PC-3 (cell line): ENCODE data around the gene SOSTDC1. TPM values are rescaled to one million over a fixed set of nuclear protein-coding genes. Genes with fewer than 3 reads are reported as not detected.

Experiments used
- ATAC-seq: fragments of 200-7000 bp; cut with Tn5 transposase; 2 replicates; pipeline ENCODE4 v1.9.1; 2020; ENCODE audit warnings: mild to moderate bottlenecking, moderate library complexity
- BruUV-seq: library from RNA; stranded (reverse); fragments of 400-500 nt; replicated peaks from 2 replicates; lab custom pipeline; 2021; lab: Mats Ljungman, UMichigan
- CTCF ChIA-PET: fragments of 300-600 bp; sonication (Branson Sonifier 250); formaldehyde crosslinking; loops from one replicate; lab custom pipeline; 2022; ENCODE audit warnings: antibody characterized with exemption; lab: Charles Lee
- POLR2A ChIA-PET: fragments of 300-600 bp; sonication (Branson Sonifier 250); formaldehyde crosslinking; loops from one replicate; lab custom pipeline; 2022; ENCODE audit warnings: antibody characterized with exemption; ENCODE audit not compliant: unreplicated experiment; lab: Charles Lee
- DNase-seq: peaks from one replicate; pipeline ENCODE4 v3.0.0-alpha.2; 2015
- H2AFZ ChIP-seq: fragments of 300-600 bp; sonication (generic); 2 replicates; pipeline ENCODE4 v1.6.0; 2016; ENCODE audit warnings: antibody characterized with exemption, low read length
- H3F3A ChIP-seq: fragments of 300-600 bp; sonication (generic); one replicate; pipeline ENCODE4 v1.6.0; 2017; ENCODE audit warnings: antibody characterized with exemption, low read length, control low read depth, mild to moderate bottlenecking; ENCODE audit not compliant: unreplicated experiment
- H3K27ac ChIP-seq: fragments of 300-600 bp; sonication (generic); 2 replicates; pipeline ENCODE4 v1.5.1; 2016; ENCODE audit warnings: mild to moderate bottlenecking, low read length
- H3K27me3 ChIP-seq: fragments of 300-600 bp; sonication (generic); 2 replicates; pipeline ENCODE4 v1.6.1; 2016; ENCODE audit warnings: low read length, mixed read lengths
- H3K36me3 ChIP-seq: fragments of 300-600 bp; sonication (generic); 2 replicates; pipeline ENCODE4 v1.6.1; 2016; ENCODE audit warnings: low read depth, mixed run types, low read length, mixed read lengths
- H3K4me1 ChIP-seq: fragments of 300-600 bp; sonication (generic); 2 replicates; pipeline ENCODE4 v1.5.1; 2016; ENCODE audit warnings: low read length; ENCODE audit not compliant: insufficient read depth
- H3K4me2 ChIP-seq: fragments of 300-600 bp; sonication (generic); 2 replicates; pipeline ENCODE4 v1.6.0; 2016; ENCODE audit warnings: low read length
- H3K4me3 ChIP-seq: fragments of 300-600 bp; sonication (generic); 2 replicates; pipeline ENCODE4 v1.5.1; 2016; ENCODE audit warnings: mild to moderate bottlenecking, low read length, mixed read lengths
- H3K79me2 ChIP-seq: fragments of 300-600 bp; sonication (generic); 2 replicates; pipeline ENCODE4 v1.6.1; 2017; ENCODE audit warnings: low read length, mixed read lengths
- H3K9ac ChIP-seq: fragments of 300-600 bp; sonication (generic); 2 replicates; pipeline ENCODE4 v1.6.0; 2016; ENCODE audit warnings: mild to moderate bottlenecking, low read length
- H3K9me2 ChIP-seq: fragments of 300-600 bp; sonication (generic); replicated peaks from 2 replicates; pipeline ENCODE4 v1.6.1; 2016; ENCODE audit warnings: mixed run types, low read length, mixed read lengths
- H3K9me3 ChIP-seq: fragments of 300-600 bp; sonication (generic); 2 replicates; pipeline ENCODE4 v1.6.1; 2016; ENCODE audit warnings: low read length, mixed read lengths
- H4K20me1 ChIP-seq: fragments of 300-600 bp; sonication (generic); 2 replicates; pipeline ENCODE4 v1.6.1; 2016; ENCODE audit warnings: low read length, mixed read lengths
- EZH2 ChIP-seq: fragments of 300-600 bp; sonication (generic); IDR thresholded peaks from one replicate; pipeline ENCODE4 v1.6.1; 2017; ENCODE audit warnings: antibody characterized with exemption, mild to moderate bottlenecking, low read length; ENCODE audit not compliant: unreplicated experiment
- EZH2phosphoT487 ChIP-seq: fragments of 300-600 bp; sonication (generic); IDR thresholded peaks from 2 replicates; pipeline ENCODE4 v1.6.1; 2018; ENCODE audit warnings: mild to moderate bottlenecking, antibody characterized with exemption, low read length, borderline replicate concordance
- intact Hi-C: fragments of 100-400 bp; cut with micrococcal nuclease; formaldehyde crosslinking; loops from 2 replicates; pipeline ENCODE4 v1.9.0; 2023
- total RNA-seq: library from RNA; depleted of rRNA; stranded (reverse); fragments of >200 nt; gene quantifications from 2 replicates; pipeline ENCODE4 v1.2.3, GENCODE V29; 2014
- TF ChIP-seq, protein P1 (sequence below): fragments of 300-600 bp; sonication (generic); conservative IDR thresholded peaks from 2 replicates; pipeline ENCODE4 v1.5.1; 2017; ENCODE audit warnings: antibody characterized with exemption, low read depth, mild to moderate bottlenecking, low read length

SOSTDC1 gene
- total RNA-seq, 1 experiment from 2014 or later: 0.22 TPM

DNA sequence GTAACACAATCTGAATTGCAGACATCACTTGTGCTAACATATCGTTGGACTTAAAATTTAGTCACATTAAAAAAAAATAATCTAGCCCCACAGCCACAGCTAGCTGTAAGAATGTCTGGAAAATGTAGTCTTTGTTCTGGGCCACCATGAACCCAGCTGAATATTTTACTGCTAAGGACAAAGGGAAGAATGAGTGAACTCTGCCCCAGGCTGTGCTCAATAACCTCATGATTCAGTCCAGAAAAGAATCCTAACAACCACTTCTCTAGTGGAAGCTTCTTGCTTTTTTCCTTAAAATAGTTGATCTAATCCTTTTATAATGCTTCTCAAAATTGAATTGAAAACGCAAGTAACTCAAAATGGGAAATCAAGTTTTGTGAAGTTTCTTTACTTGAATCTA, 25.6 kb upstream of the SOSTDC1 start:
- no peaks in the 10 kb centered on the region for H3K79me2 ChIP-seq
- no peaks in the 10 kb centered on the region for H4K20me1 ChIP-seq
- no peaks in the 10 kb centered on the region for H3K36me3 ChIP-seq
- H3K9me2 ChIP-seq: no peaks in the 10 kb centered on the region
- CTCF ChIA-PET: no interaction called here
- H3K4me1 ChIP-seq: peaks cover 21% of the 10 kb centered on the region
- no peak overlapping the region for H3K4me2 ChIP-seq
- no peak overlapping the region for H2AFZ ChIP-seq
- no TSS peak for BruUV-seq
- H3F3A ChIP-seq: no peaks in the 10 kb centered on the region
- no peaks in the 10 kb centered on the region for H3K27me3 ChIP-seq
- no peak overlapping the region for H3K9ac ChIP-seq
- H3K27ac ChIP-seq: no peak overlapping the region
- ATAC-seq (no peak), DNase-seq (no peak)
- TF ChIP-seq, protein P1, sequence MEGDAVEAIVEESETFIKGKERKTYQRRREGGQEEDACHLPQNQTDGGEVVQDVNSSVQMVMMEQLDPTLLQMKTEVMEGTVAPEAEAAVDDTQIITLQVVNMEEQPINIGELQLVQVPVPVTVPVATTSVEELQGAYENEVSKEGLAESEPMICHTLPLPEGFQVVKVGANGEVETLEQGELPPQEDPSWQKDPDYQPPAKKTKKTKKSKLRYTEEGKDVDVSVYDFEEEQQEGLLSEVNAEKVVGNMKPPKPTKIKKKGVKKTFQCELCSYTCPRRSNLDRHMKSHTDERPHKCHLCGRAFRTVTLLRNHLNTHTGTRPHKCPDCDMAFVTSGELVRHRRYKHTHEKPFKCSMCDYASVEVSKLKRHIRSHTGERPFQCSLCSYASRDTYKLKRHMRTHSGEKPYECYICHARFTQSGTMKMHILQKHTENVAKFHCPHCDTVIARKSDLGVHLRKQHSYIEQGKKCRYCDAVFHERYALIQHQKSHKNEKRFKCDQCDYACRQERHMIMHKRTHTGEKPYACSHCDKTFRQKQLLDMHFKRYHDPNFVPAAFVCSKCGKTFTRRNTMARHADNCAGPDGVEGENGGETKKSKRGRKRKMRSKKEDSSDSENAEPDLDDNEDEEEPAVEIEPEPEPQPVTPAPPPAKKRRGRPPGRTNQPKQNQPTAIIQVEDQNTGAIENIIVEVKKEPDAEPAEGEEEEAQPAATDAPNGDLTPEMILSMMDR: no peak
- TF ChIP-seq EZH2 (no peak), EZH2phosphoT487 (no peak)
- H3K9me3 ChIP-seq: no peaks in the 10 kb centered on the region
- H3K4me3 ChIP-seq: no peak overlapping the region
- intact Hi-C loops: loop anchor here (10.0 kb wide), 1 partner anchor 136 kb away; no protein-coding TSS in a partner anchor
- POLR2A ChIA-PET: no interaction called here

DNA sequence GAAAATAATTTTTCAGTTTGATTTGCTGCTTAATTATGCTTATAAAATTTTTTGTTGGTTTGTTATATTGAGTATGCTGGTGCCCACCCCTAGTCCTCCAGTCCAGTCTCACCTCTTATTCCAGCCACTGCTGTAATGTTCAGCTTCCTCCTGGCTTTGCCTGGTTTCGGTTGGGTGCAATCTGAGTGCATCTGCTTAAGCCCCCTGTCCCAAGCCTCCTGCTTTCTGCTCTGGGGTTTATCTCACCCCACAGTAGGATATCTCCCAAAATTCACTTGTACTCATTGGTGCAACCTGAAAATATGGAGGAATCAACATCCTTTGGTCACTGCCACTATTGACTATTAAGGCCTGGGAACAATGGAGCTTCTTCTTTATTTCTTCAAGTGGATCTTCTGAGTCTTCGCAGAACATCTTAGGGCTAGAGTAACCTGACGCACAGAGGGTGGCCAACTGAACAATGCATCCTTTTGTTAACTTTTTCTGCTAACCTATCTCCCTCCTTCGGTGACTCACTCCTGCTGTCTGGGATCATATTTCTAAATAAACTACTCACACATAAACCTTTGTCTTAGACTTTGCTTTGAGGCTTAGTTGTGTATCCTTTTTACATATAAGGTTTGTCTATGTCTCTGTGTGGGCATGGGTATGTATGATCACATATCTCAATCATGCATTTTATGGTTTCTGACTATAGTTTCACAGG, 19.1 kb upstream of the SOSTDC1 start:
- Histone ChIP-seq H3K36me3 (no peaks in the 10 kb centered on the region), H3K9me2 (no peaks in the 10 kb centered on the region), H3F3A (no peaks in the 10 kb centered on the region), H3K27me3 (no peaks in the 10 kb centered on the region), H3K27ac (peak overlapping the region; percentile 92), H2AFZ (no peak overlapping the region), H3K4me3 (no peak overlapping the region), H4K20me1 (no peaks in the 10 kb centered on the region), H3K4me1 (peaks cover 19% of the 10 kb centered on the region), H3K79me2 (no peaks in the 10 kb centered on the region), H3K9ac (peak overlapping the region; percentile 56), H3K4me2 (peak overlapping the region; percentile 60), H3K9me3 (no peaks in the 10 kb centered on the region)
- POLR2A ChIA-PET: no interaction called here
- ATAC-seq: peak; percentile 99
- intact Hi-C loops: loop anchor here (5.0 kb wide), 1 partner anchor 37 kb away; no protein-coding TSS in a partner anchor
- no peak for TF ChIP-seq EZH2
- TF ChIP-seq EZH2phosphoT487: no peak
- TF ChIP-seq, protein P1: no peak
- DNase-seq: peak; percentile 94
- no TSS peak for BruUV-seq
- CTCF ChIA-PET: no interaction called here

DNA sequence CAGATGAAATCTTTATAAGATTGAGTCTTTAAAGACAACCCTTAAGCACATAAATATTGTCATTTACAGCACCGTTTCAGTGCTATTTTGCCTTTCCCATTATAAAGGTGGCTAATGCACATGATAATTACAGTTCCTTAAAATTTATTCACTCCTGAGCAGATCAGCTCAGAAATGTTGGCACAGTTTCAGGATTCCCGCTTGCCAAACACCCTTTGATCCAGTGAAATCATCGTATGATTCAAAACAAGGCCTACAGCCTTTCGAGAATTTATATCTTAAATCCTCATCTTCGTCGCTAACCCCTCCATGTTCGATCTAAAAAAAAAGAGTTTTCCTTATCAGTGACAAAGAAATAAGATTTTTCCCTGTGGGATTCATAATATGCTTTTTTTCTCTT, 14.1 kb upstream of the SOSTDC1 start:
- no TSS peak for BruUV-seq
- DNase-seq: no peak
- Histone ChIP-seq H3F3A (no peaks in the 10 kb centered on the region), H3K4me3 (no peak overlapping the region), H3K4me2 (no peak overlapping the region), H3K27me3 (no peaks in the 10 kb centered on the region), H3K27ac (no peak overlapping the region), H2AFZ (no peak overlapping the region), H3K9ac (no peak overlapping the region), H3K4me1 (peaks cover 7% of the 10 kb centered on the region), H3K9me3 (no peaks in the 10 kb centered on the region), H3K9me2 (no peaks in the 10 kb centered on the region), H4K20me1 (no peaks in the 10 kb centered on the region), H3K79me2 (no peaks in the 10 kb centered on the region), H3K36me3 (no peaks in the 10 kb centered on the region)
- no peak for ATAC-seq
- ChIA-PET POLR2A (no interaction called here), CTCF (no interaction called here)
- intact Hi-C loops: no loop called here
- TF ChIP-seq, protein P1: no peak
- TF ChIP-seq EZH2 (no peak), EZH2phosphoT487 (no peak)
